Activated CD4-positive, alpha-beta T cell treated with anti-CD3 and anti-CD28 coated beads for 1 hour (primary cell): ENCODE measurements around the gene BRD3.
"Not testable (repeated sequence)": the region's sequence is repeated elsewhere in the genome, so short reads cannot be mapped to it uniquely, and the experiment has no call there.

Source experiments
- DNase-seq: peaks from one replicate; pipeline ENCODE4 v3.0.0-alpha.2; 2020

BRD3 gene

GRCh38 chr9:133990366-133991213 is 77.2 kb downstream of the BRD3 start:
- no peak for DNase-seq

- no peak for DNase-seq
These were observed 78.0 kb downstream of the BRD3 start for GRCh38 chr9:133989625-133990365.

GRCh38 chr9:133988771-133989170 is 79.1 kb downstream of the BRD3 start:
- DNase-seq: not testable (repeated sequence)

GRCh38 chr9:133987946-133988665 is 79.7 kb downstream of the BRD3 start:
- DNase-seq: no peak

- no peak for DNase-seq
These were observed 80.4 kb downstream of the BRD3 start for GRCh38 chr9:133987446-133987788.

GRCh38 chr9:133986774-133987445 is 80.9 kb downstream of the BRD3 start:
- no peak for DNase-seq

- no peak for DNase-seq
These were observed 81.8 kb downstream of the BRD3 start for GRCh38 chr9:133986061-133986460.

GRCh38 chr9:133982971-133983720 is 84.7 kb downstream of the BRD3 start:
- no peak for DNase-seq

GRCh38 chr9:133981958-133982681 is 85.7 kb downstream of the BRD3 start:
- no peak for DNase-seq

GRCh38 chr9:133981589-133981957 is 86.3 kb downstream of the BRD3 start:
- DNase-seq: no peak

- no peak for DNase-seq
These were observed 86.8 kb downstream of the BRD3 start for GRCh38 chr9:133980864-133981588.
